Measurements from ENCODE around the gene MYOM1. TPM values are rescaled to one million over a fixed set of nuclear protein-coding genes. Genes with fewer than 3 reads are reported as not detected.

Gene MYOM1
- total RNA-seq, 4 donors from 2014 or later = 2.3 to 3.1 (median 3.1) TPM

- TF ChIP-seq CTCF (IDR thresholded peaks at IDR 0.05) = no peak
- H3K36me3 ChIP-seq = no peaks in the 10 kb centered on the region
These were observed 108.1 kb downstream of the MYOM1 start for GRCh38 chr18:3111523-3112240.

GRCh38 chr18:3110034-3110752 lies 109.6 kb downstream of the MYOM1 start:
- TF ChIP-seq POLR2A (IDR thresholded peaks at IDR 0.05) (no peak), CTCF (IDR thresholded peaks at IDR 0.05) (no peak)
- no peaks in the 10 kb centered on the region for H3K27me3 ChIP-seq
- H3K27ac ChIP-seq = no peak overlapping the region
- H3K4me1 ChIP-seq = no peaks in the 10 kb centered on the region
- H3K9me3 ChIP-seq = no peaks in the 10 kb centered on the region
- no peak overlapping the region for H3K4me3 ChIP-seq (replicated peaks in 1 of 3)
- no peaks in the 10 kb centered on the region for H3K36me3 ChIP-seq
- 89% methylated on average over 7 of the region's 7 CpGs for WGBS, 2 donors
- DNase-seq = no peak
- intact Hi-C loops (cut with DNase I) = no loop called here

More at GRCh38 chr18:3111523-3112240, 108.1 kb downstream of the MYOM1 start:
- H3K4me1 ChIP-seq = no peaks in the 10 kb centered on the region
- H3K27me3 ChIP-seq = no peaks in the 10 kb centered on the region
- DNase-seq = no peak
- H3K4me3 ChIP-seq (replicated peaks in 1 of 3) = no peak overlapping the region
- no peak overlapping the region for H3K27ac ChIP-seq
- intact Hi-C loops (cut with DNase I) = no loop called here
- no peaks in the 10 kb centered on the region for H3K9me3 ChIP-seq
- 78% methylated on average over 6 of the region's 6 CpGs for WGBS, 2 donors

GRCh38 chr18:3107740-3108151 lies 112.0 kb downstream of the MYOM1 start:
- Histone ChIP-seq H3K4me1 (no peaks in the 10 kb centered on the region), H3K36me3 (no peaks in the 10 kb centered on the region), H3K9me3 (no peaks in the 10 kb centered on the region), H3K27ac (no peak overlapping the region), H3K27me3 (no peaks in the 10 kb centered on the region), H3K4me3 (replicated peaks in 1 of 3) (no peak overlapping the region)
- TF ChIP-seq POLR2A (IDR thresholded peaks at IDR 0.05) = no peak
- TF ChIP-seq CTCF (IDR thresholded peaks at IDR 0.05) = no peak
- DNase-seq = no peak
- intact Hi-C loops (cut with DNase I) = no loop called here

GRCh38 chr18:3104190-3105054 lies 115.3 kb downstream of the MYOM1 start:
- intact Hi-C loops (cut with DNase I) = no loop called here
- Histone ChIP-seq H3K4me3 (replicated peaks in 1 of 3) (no peak overlapping the region), H3K9me3 (no peaks in the 10 kb centered on the region), H3K4me1 (no peaks in the 10 kb centered on the region), H3K27ac (no peak overlapping the region), H3K36me3 (no peaks in the 10 kb centered on the region), H3K27me3 (no peaks in the 10 kb centered on the region)
- no peak for TF ChIP-seq CTCF (IDR thresholded peaks at IDR 0.05)
- TF ChIP-seq POLR2A (IDR thresholded peaks at IDR 0.05) = no peak
- 89 to 92% methylated on average over 6 of the region's 6 CpGs for whole genome bisulfite sequencing, 2 donors
- no peak for DNase-seq

Data from thyroid gland (tissue), 4 donors.